Gastroesophageal sphincter (tissue), 4 donors: ENCODE data around the gene PNMA8B. TPM values are rescaled to one million over a fixed set of nuclear protein-coding genes. Genes with fewer than 3 reads are reported as not detected.

Source experiments
- ATAC-seq: fragments of 150-250 bp; one replicate; pipeline ENCODE4 v1.9.1; 2016; ENCODE audit warnings: mild to moderate bottlenecking, moderate library complexity
- H3K27ac ChIP-seq, 4 donors: fragments of 200-600 bp; sonication (generic) in 3 of 4; 1 replicate in 3 of 4; 2 replicates in 1 of 4; pipeline ENCODE4 v1.5.1; 2016 to 2019
- H3K27me3 ChIP-seq: fragments of 200-600 bp; sonication (generic); one replicate; pipeline ENCODE4 v1.5.1; 2019
- H3K36me3 ChIP-seq, 2 donors: fragments of 200-600 bp; sonication (generic); one replicate each; pipeline ENCODE4 v1.5.1; 2019; ENCODE audit warnings: control low read depth in 1 of 2
- H3K4me1 ChIP-seq, 3 donors: fragments of 200-600 bp; sonication (generic); 1 replicate in 2 of 3; 2 replicates in 1 of 3; pipeline ENCODE4 v1.5.1; 2016 to 2019; ENCODE audit warnings: control low read depth in 2 of 3
- H3K4me3 ChIP-seq, 2 donors: fragments of 200-600 bp; sonication (generic); one replicate each; pipeline ENCODE4 v1.5.1; 2019; ENCODE audit warnings: mild to moderate bottlenecking in 1 of 2, moderate library complexity in 1 of 2
- H3K9me3 ChIP-seq, 3 donors: fragments of 200-600 bp; sonication (generic); one replicate each; pipeline ENCODE4 v1.5.1; 2017 to 2019; ENCODE audit warnings: control low read depth in 2 of 3
- CTCF ChIP-seq, 4 experiments: fragments of 200-600 bp in 2 of 4; fragments of 450-650 bp in 2 of 4; sonication (generic) in 1 of 4; IDR thresholded peaks; one replicate each; pipeline ENCODE4 v1.5.1; 2017 to 2019; ENCODE audit warnings: antibody characterized with exemption in 4 of 4, mild to moderate bottlenecking in 2 of 4, moderate library complexity in 2 of 4
- EP300 ChIP-seq: sonication (generic); formaldehyde crosslinking; IDR thresholded peaks from one replicate; pipeline ENCODE4 v1.6.1; 2017; ENCODE audit warnings: antibody characterized with exemption, mild to moderate bottlenecking
- POLR2A ChIP-seq, 2 donors: fragments of 450-650 bp; IDR thresholded peaks; one replicate each; pipeline ENCODE4 v1.6.1; 2017; ENCODE audit warnings: antibody characterized with exemption in 2 of 2, mild to moderate bottlenecking in 2 of 2, moderate library complexity in 1 of 2
- POLR2AphosphoS5 ChIP-seq: sonication (generic); formaldehyde crosslinking; IDR thresholded peaks from one replicate; pipeline ENCODE4 v1.6.1; 2017; ENCODE audit warnings: antibody characterized with exemption
- WGBS, 2 donors: methylation state at CpG; one replicate each; pipeline ENCODE4 v1.1.5; 2018; ENCODE audit warnings: low coverage in 1 of 2; 5-methylcytosine and 5-hydroxymethylcytosine counted together
- total RNA-seq, 4 donors: library from RNA; depleted of rRNA; stranded (reverse); fragments of >200 nt; gene quantifications; one replicate each; pipeline ENCODE4 v1.1.0, GENCODE V29; 2016

Gene PNMA8B
- total RNA-seq, 4 donors from 2014 or later: 1.2 to 3.4 (median 1.6) TPM

GRCh38 chr19:46475986-46476385, 19.7 kb downstream of the PNMA8B start:
- no peak overlapping the region for H3K27ac ChIP-seq
- TF ChIP-seq POLR2AphosphoS5: no peak
- TF ChIP-seq CTCF (IDR thresholded peaks at IDR 0.05): no peak
- TF ChIP-seq POLR2A (IDR thresholded peaks at IDR 0.05): no peak
- TF ChIP-seq EP300: no peak
- H3K9me3 ChIP-seq: no peaks in the 10 kb centered on the region
- 37 to 39% methylated on average over 2 of the region's 2 CpGs for WGBS, 2 donors
- no peaks in the 10 kb centered on the region for H3K36me3 ChIP-seq
- H3K4me3 ChIP-seq: no peak overlapping the region
- peaks cover 31% of the 10 kb centered on the region for H3K27me3 ChIP-seq
- H3K4me1 ChIP-seq: peaks cover 0 to 22% (median 6%) of the 10 kb centered on the region in 3 donors
- ATAC-seq: no peak

- peaks cover 0 to 17% (median 6%) of the 10 kb centered on the region in 3 donors for H3K4me1 ChIP-seq
- peaks cover 23% of the 10 kb centered on the region for H3K27me3 ChIP-seq
- H3K36me3 ChIP-seq: no peaks in the 10 kb centered on the region
- TF ChIP-seq POLR2AphosphoS5: no peak
- TF ChIP-seq CTCF (IDR thresholded peaks at IDR 0.05): no peak
- no peak for TF ChIP-seq EP300
- TF ChIP-seq POLR2A (IDR thresholded peaks at IDR 0.05): no peak
- H3K9me3 ChIP-seq: no peaks in the 10 kb centered on the region
- no peak overlapping the region for H3K27ac ChIP-seq
- no peak overlapping the region for H3K4me3 ChIP-seq
- no peak for ATAC-seq
- WGBS, 2 donors: 87 to 90% methylated on average over 4 to 8 of the region's 8 CpGs
Observed at GRCh38 chr19:46474211-46474610, 21.5 kb downstream of the PNMA8B start.

GRCh38 chr19:46472592-46472991, 23.1 kb downstream of the PNMA8B start:
- peaks cover 23% of the 10 kb centered on the region for H3K27me3 ChIP-seq
- no peaks in the 10 kb centered on the region for H3K36me3 ChIP-seq
- peaks cover 0 to 17% (median 6%) of the 10 kb centered on the region in 3 donors for H3K4me1 ChIP-seq
- WGBS, 2 donors: 83 to 100% methylated on average over 1 of the region's 4 CpGs
- no peak for TF ChIP-seq EP300
- TF ChIP-seq CTCF (IDR thresholded peaks at IDR 0.05): no peak
- TF ChIP-seq POLR2A (IDR thresholded peaks at IDR 0.05): no peak
- no peak for TF ChIP-seq POLR2AphosphoS5
- no peak for ATAC-seq
- H3K9me3 ChIP-seq: no peaks in the 10 kb centered on the region
- H3K4me3 ChIP-seq: no peak overlapping the region
- H3K27ac ChIP-seq: no peak overlapping the region

- 55 to 60% methylated on average over 5 to 10 of the region's 11 CpGs for WGBS, 2 donors
- no peaks in the 10 kb centered on the region for H3K36me3 ChIP-seq
- no peaks in the 10 kb centered on the region for H3K9me3 ChIP-seq
- ATAC-seq: no peak
- H3K4me3 ChIP-seq: peak overlapping the region; percentile 32 to 51
- peaks cover 0 to 17% (median 6%) of the 10 kb centered on the region in 3 donors for H3K4me1 ChIP-seq
- peaks cover 18% of the 10 kb centered on the region for H3K27me3 ChIP-seq
- peak overlapping the region; percentile 7 to 77 (median 66) for H3K27ac ChIP-seq
- TF ChIP-seq EP300 (no peak), POLR2AphosphoS5 (no peak), CTCF (IDR thresholded peaks at IDR 0.05) (no peak), POLR2A (IDR thresholded peaks at IDR 0.05) (no peak)
Observed at GRCh38 chr19:46471811-46472543, 23.7 kb downstream of the PNMA8B start.

- TF ChIP-seq POLR2AphosphoS5: no peak
- no peak for TF ChIP-seq POLR2A (IDR thresholded peaks at IDR 0.05)
- no peak for TF ChIP-seq EP300
- peak in 1 of 4 experiments; percentile 21 for TF ChIP-seq CTCF (IDR thresholded peaks at IDR 0.05)
- Histone ChIP-seq H3K27ac (peak within 1 kb of the TSS; percentile 7 to 77 (median 66)), H3K4me1 (peaks cover 0 to 17% (median 6%) of the 10 kb centered on the region in 3 donors), H3K36me3 (no peaks in the 10 kb centered on the region), H3K4me3 (peak within 1 kb of the TSS; percentile 32 to 51), H3K27me3 (peaks cover 16% of the 10 kb centered on the region), H3K9me3 (no peaks in the 10 kb centered on the region)
- ATAC-seq: peak; percentile 87
- WGBS, 2 donors: 0 to 18% methylated on average over 3 to 6 of the region's 57 CpGs
Observed at GRCh38 chr19:46471116-46471733, 24.4 kb downstream of the PNMA8B start, which contains the start of gene PNMA8A. Gene PNMA8A, minus strand, starts transcription at chr19:46471563. Its CDS starts 528 bp downstream, at chr19:46471035.
